T follicular helper cell (primary cell): Measurements from ENCODE around the gene PLOD1.
"Not testable (repeated sequence)": the region's sequence is repeated elsewhere in the genome, so short reads cannot be mapped to it uniquely, and the experiment has no call there.

Experiments used
- DNase-seq: peaks from one replicate; pipeline ENCODE4 v3.0.0-alpha.2; 2020; ENCODE audit warnings: low read depth

Gene PLOD1

GRCh38 chr1:11912482-11913216 is 21.9 kb upstream of the PLOD1 start:
- not testable (repeated sequence) for DNase-seq

GRCh38 chr1:11913291-11913690 is 21.2 kb upstream of the PLOD1 start:
- DNase-seq, result no peak

GRCh38 chr1:11914024-11914423 is 20.5 kb upstream of the PLOD1 start:
- no peak for DNase-seq

- no peak for DNase-seq
Observed at GRCh38 chr1:11918799-11919519, 15.6 kb upstream of the PLOD1 start.

- no peak for DNase-seq
Observed at GRCh38 chr1:11919621-11920020, 14.9 kb upstream of the PLOD1 start.

- no peak for DNase-seq
Observed at GRCh38 chr1:11920239-11920903, 14.1 kb upstream of the PLOD1 start.

- DNase-seq, result no peak
Observed at GRCh38 chr1:11921022-11921421, 13.5 kb upstream of the PLOD1 start.

- DNase-seq, result no peak
Observed at GRCh38 chr1:11923069-11923826, 11.3 kb upstream of the PLOD1 start.

- DNase-seq, result no peak
Observed at GRCh38 chr1:11923827-11924113, 10.7 kb upstream of the PLOD1 start.

- DNase-seq, result no peak
Observed at GRCh38 chr1:11924334-11925195, 10.0 kb upstream of the PLOD1 start.

GRCh38 chr1:11925196-11925937 is 9.2 kb upstream of the PLOD1 start:
- DNase-seq, result not testable (repeated sequence)

GRCh38 chr1:11925938-11926292 is 8.6 kb upstream of the PLOD1 start:
- DNase-seq, result no peak

GRCh38 chr1:11927866-11928592 is 6.5 kb upstream of the PLOD1 start:
- DNase-seq, result no peak

- no peak for DNase-seq
Observed at GRCh38 chr1:11929849-11930248, 4.7 kb upstream of the PLOD1 start.

- no peak for DNase-seq
Observed at GRCh38 chr1:11930571-11931445, 3.7 kb upstream of the PLOD1 start.

- DNase-seq, result no peak
Observed at GRCh38 chr1:11931845-11932244, 2.7 kb upstream of the PLOD1 start.

- DNase-seq, result no peak
Observed at GRCh38 chr1:11935057-11935412, 518 bp downstream of the PLOD1 start.

- not testable (repeated sequence) for DNase-seq
Observed at GRCh38 chr1:11935733-11936132, 1.2 kb downstream of the PLOD1 start.
